HepG2 (cell line): ENCODE results near the gene SYT13. TPM values are rescaled to one million over a fixed set of nuclear protein-coding genes. Genes with fewer than 3 reads are reported as not detected.

Experiments
- ATAC-seq: fragments of 200-7000 bp; cut with Tn5 transposase; 3 replicates; pipeline ENCODE4 v1.9.1; 2020; ENCODE audit warnings: mild to moderate bottlenecking, moderate library complexity
- BruUV-seq: library from RNA; stranded (reverse); fragments of 400-500 nt; replicated peaks from 2 replicates; lab custom pipeline; 2021; lab: Mats Ljungman, UMichigan
- CTCF ChIA-PET: fragments of 300-600 bp; formaldehyde crosslinking; extraction: SDS; loops from one replicate; lab custom pipeline; 2021; ENCODE audit warnings: low total read pairs, inconsistent platforms, low intra/inter-chr PET ratio; lab: Yijun Ruan, JAX
- POLR2A ChIA-PET: fragments of 350-600 bp; sonication (Branson Sonifier 250); formaldehyde crosslinking; loops from one replicate; lab custom pipeline; 2020; ENCODE audit warnings: antibody characterized with exemption, inconsistent platforms; lab: Yijun Ruan, JAX
- DNase-seq: peaks from one replicate; pipeline ENCODE4 v3.0.0-alpha.2; 2015; ENCODE audit warnings: low spot score
- FAIRE-seq: peaks from 3 replicates; lab custom pipeline; 2011; peaks lifted over from hg19 to GRCh38; lab: Jason Lieb, UNC
- H2AFZ ChIP-seq: one replicate; pipeline ENCODE4 v1.6.1; 2011; ENCODE audit warnings: low read length, inconsistent platforms
- H3K27ac ChIP-seq: fragments of 300-600 bp; 3 replicates; pipeline ENCODE4 v1.8.0; 2011; ENCODE audit warnings: mixed run types, mild to moderate bottlenecking, mixed read lengths, low read length, inconsistent platforms; ENCODE audit not compliant: insufficient read depth; ENCODE audit errors: extremely low read length
- H3K27me3 ChIP-seq, 2 experiments: fragments of 200-600 bp in 1 of 2; 2 replicates in 1 of 2; 3 replicates in 1 of 2; pipeline versions ENCODE4 v1.6.0 to v1.8.0; 2011; ENCODE audit warnings: low read length in 2 of 2, mild to moderate bottlenecking in 2 of 2, moderate library complexity in 2 of 2, inconsistent platforms in 1 of 2; ENCODE audit not compliant: insufficient read depth in 2 of 2, control insufficient read depth in 1 of 2
- H3K36me3 ChIP-seq, 2 experiments: fragments of 200-600 bp in 1 of 2; replicated peaks in 1 of 2; 2 replicates in 1 of 2; 3 replicates in 1 of 2; pipeline versions ENCODE4 v1.5.1 to v1.8.0; 2011; ENCODE audit warnings: low read length in 2 of 2, inconsistent platforms in 1 of 2; ENCODE audit not compliant: insufficient read depth in 2 of 2, control insufficient read depth in 1 of 2
- H3K4me1 ChIP-seq: 2 replicates; pipeline ENCODE4 v1.5.1; 2012; ENCODE audit warnings: low read length, inconsistent platforms; ENCODE audit not compliant: insufficient read depth
- H3K4me2 ChIP-seq: 2 replicates; pipeline ENCODE4 v1.6.0; 2011; ENCODE audit warnings: low read depth, low read length, inconsistent platforms
- H3K4me3 ChIP-seq, 3 experiments: fragments of 200-600 bp in 1 of 3; sonication (generic), shearing (Covaris generic) in 1 of 3; replicated peaks in 1 of 3; 2 replicates each; pipeline ENCODE4 v1.5.1; 2011 to 2016; ENCODE audit warnings: low read length in 3 of 3, inconsistent platforms in 2 of 3, low read depth in 2 of 3, mild to moderate bottlenecking in 2 of 3, control low read depth in 1 of 3, mixed read lengths in 1 of 3; ENCODE audit not compliant: insufficient read depth in 1 of 3
- H3K79me2 ChIP-seq: one replicate; pipeline ENCODE4 v1.6.1; 2011; ENCODE audit warnings: low read length, inconsistent platforms; ENCODE audit not compliant: insufficient read depth
- H3K9ac ChIP-seq: 2 replicates; pipeline ENCODE4 v1.6.0; 2011; ENCODE audit warnings: mild to moderate bottlenecking, low read depth, low read length, inconsistent platforms; ENCODE audit not compliant: insufficient read depth
- H3K9me3 ChIP-seq: 2 replicates; pipeline ENCODE4 v1.5.1; 2012; ENCODE audit warnings: mild to moderate bottlenecking, low read length
- H4K20me1 ChIP-seq: 2 replicates; pipeline ENCODE4 v1.6.0; 2011; ENCODE audit warnings: inconsistent platforms, mild to moderate bottlenecking, low read length, moderate library complexity; ENCODE audit not compliant: insufficient read depth
- KDM6A ChIP-seq: IDR thresholded peaks from 2 replicates; pipeline ENCODE4 v1.6.1; 2016; ENCODE audit warnings: low read depth
- KLF13 ChIP-seq: sonication (generic); formaldehyde crosslinking; IDR thresholded peaks from 2 replicates; pipeline ENCODE4 v1.4.0; 2020; ENCODE audit warnings: mild to moderate bottlenecking, missing genetic modification reagents
- MYPOP ChIP-seq: sonication (generic); formaldehyde crosslinking; IDR thresholded peaks from 2 replicates; pipeline ENCODE4 v1.8.1; 2023; ENCODE audit warnings: mild to moderate bottlenecking, moderate library complexity, missing genetic modification reagents
- NONO ChIP-seq, 2 experiments: fragments of 450-650 bp in 1 of 2; sonication (generic) in 1 of 2; formaldehyde crosslinking in 1 of 2; IDR thresholded peaks in 1 of 2; conservative IDR thresholded peaks in 1 of 2; 2 replicates each; pipeline versions ENCODE4 v1.6.1 to v1.8.0; 2017 to 2022; ENCODE audit warnings: mild to moderate bottlenecking in 1 of 2, missing genetic modification reagents in 1 of 2, moderate library complexity in 1 of 2
- RFX3 ChIP-seq: IDR thresholded peaks from 2 replicates; pipeline ENCODE4 v1.6.1; 2016; ENCODE audit warnings: missing biosample characterization, missing genetic modification reagents
- ZFP41 ChIP-seq: sonication (generic); formaldehyde crosslinking; IDR thresholded peaks from 2 replicates; pipeline ENCODE4 v1.4.0; 2020; ENCODE audit warnings: mild to moderate bottlenecking, missing genetic modification reagents, borderline replicate concordance
- ZNF841 ChIP-seq: sonication (generic); formaldehyde crosslinking; IDR thresholded peaks from 2 replicates; pipeline ENCODE4 v1.8.1; 2023; ENCODE audit warnings: missing genetic modification reagents, borderline replicate concordance
- WGBS: methylation state at CpG from one replicate; pipeline ENCODE4 v1.1.6; 2017; ENCODE audit warnings: low lambda C conversion rate; 5-methylcytosine and 5-hydroxymethylcytosine counted together
- in situ Hi-C: cut with HindIII; loops from 2 replicates; pipeline ENCODE4 v1.10.0; 2017; ENCODE audit warnings: low pct_unique_long_range_greater_than_20kb; ENCODE audit not compliant: extremely low pct_ligation_motif_present
- intact Hi-C: fragments of 100-400 bp; cut with micrococcal nuclease; formaldehyde crosslinking; loops from one replicate; pipeline ENCODE4 v1.10.0; 2022; ENCODE audit not compliant: unreplicated experiment
- polyA plus RNA-seq, 8 experiments: library from polyadenylated mRNA; depleted of rRNA in 3 of 8; stranded (reverse) in 7 of 8; unstranded in 1 of 8; fragments of >200 nt; fragmentation: Illumina TruSeq in 4 of 8; extraction: Trizol in 4 of 8; gene quantifications; 2 replicates each; pipeline versions ENCODE4 v1.2.1 to v1.2.3, GENCODE V29; 2011 to 2016; ENCODE audit warnings: low read depth in 4 of 8, missing spikeins in 1 of 8, mixed read lengths in 1 of 8; ENCODE audit not compliant: insufficient read depth in 1 of 8
- total RNA-seq, 5 experiments: library from RNA; depleted of rRNA; stranded (reverse); fragments of >200 nt; fragmentation: Illumina TruSeq; extraction: Trizol; gene quantifications; 2 replicates each; pipeline ENCODE4 v1.2.3, GENCODE V29; 2016; ENCODE audit warnings: low read depth in 1 of 5
- TF ChIP-seq, protein P1 (sequence below): sonication (generic); formaldehyde crosslinking; IDR thresholded peaks from 2 replicates; pipeline ENCODE4 v1.8.1; 2023; ENCODE audit warnings: mild to moderate bottlenecking, missing genetic modification reagents
- TF ChIP-seq, protein P2 (sequence below): sonication (generic); formaldehyde crosslinking; IDR thresholded peaks from 2 replicates; pipeline ENCODE4 v1.9.0; 2021; ENCODE audit warnings: missing genetic modification reagents, borderline replicate concordance
- TF ChIP-seq, protein P3 (sequence below): sonication (generic); formaldehyde crosslinking; conservative IDR thresholded peaks from 2 replicates; pipeline ENCODE4 v1.4.0; 2020; ENCODE audit warnings: missing genetic modification reagents

SYT13 gene
- total and polyA plus RNA-seq, 2 of the 13 experiments (the other 11 are each of a cell fraction or from before 2014, with no cell fraction given), result 0.02 to 0.13 TPM

GRCh38 chr11:45319077-45319476 lies 32.9 kb upstream of the SYT13 start:
- peaks cover 3 to 14% of the 10 kb centered on the region in 2 experiments; a peak in 2 of 5 replicates for H3K27me3 ChIP-seq
- no peak overlapping the region for H3K4me2 ChIP-seq
- DNase-seq (no peak), ATAC-seq (no peak), FAIRE-seq (no peak)
- ChIA-PET POLR2A (no interaction called here), CTCF (no interaction called here)
- H3K4me3 ChIP-seq, result no peak overlapping the region
- 0% methylated on average over 1 of the region's 1 CpG for WGBS
- H4K20me1 ChIP-seq, result no peaks in the 10 kb centered on the region
- H3K36me3 ChIP-seq, result no peaks in the 10 kb centered on the region
- no peaks in the 10 kb centered on the region for H3K4me1 ChIP-seq
- in situ Hi-C loops, result no loop called here
- intact Hi-C loops, result no loop called here
- no peaks in the 10 kb centered on the region for H3K79me2 ChIP-seq
- H3K9ac ChIP-seq, result no peak overlapping the region
- BruUV-seq, result no TSS peak
- TF ChIP-seq KDM6A, result no peak
- no peak for TF ChIP-seq RFX3
- TF ChIP-seq, protein P1, sequence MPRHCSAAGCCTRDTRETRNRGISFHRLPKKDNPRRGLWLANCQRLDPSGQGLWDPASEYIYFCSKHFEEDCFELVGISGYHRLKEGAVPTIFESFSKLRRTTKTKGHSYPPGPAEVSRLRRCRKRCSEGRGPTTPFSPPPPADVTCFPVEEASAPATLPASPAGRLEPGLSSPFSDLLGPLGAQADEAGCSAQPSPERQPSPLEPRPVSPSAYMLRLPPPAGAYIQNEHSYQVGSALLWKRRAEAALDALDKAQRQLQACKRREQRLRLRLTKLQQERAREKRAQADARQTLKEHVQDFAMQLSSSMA (CRISPR knock-in tag), result no peak
- no peak for TF ChIP-seq ZNF841 (CRISPR knock-in tag)
- no peak overlapping the region for H3K27ac ChIP-seq
- no peak overlapping the region for H2AFZ ChIP-seq
- no peaks in the 10 kb centered on the region for H3K9me3 ChIP-seq

GRCh38 chr11:45318516-45318915 lies 32.4 kb upstream of the SYT13 start:
- Histone ChIP-seq H3K79me2 (no peaks in the 10 kb centered on the region), H3K4me2 (no peak overlapping the region), H2AFZ (no peak overlapping the region), H3K9me3 (no peaks in the 10 kb centered on the region), H3K27ac (no peak overlapping the region), H3K27me3 (peaks cover 3 to 11% of the 10 kb centered on the region in 2 experiments; a peak in 2 of 5 replicates), H3K4me3 (no peak overlapping the region), H4K20me1 (no peaks in the 10 kb centered on the region), H3K9ac (no peak overlapping the region), H3K36me3 (no peaks in the 10 kb centered on the region), H3K4me1 (no peaks in the 10 kb centered on the region)
- CTCF ChIA-PET, result no interaction called here
- FAIRE-seq, result no peak
- WGBS, result 0% methylated on average over 2 of the region's 2 CpGs
- POLR2A ChIA-PET, result no interaction called here
- no peak for ATAC-seq
- no peak for DNase-seq
- in situ Hi-C loops, result no loop called here
- no TSS peak for BruUV-seq
- intact Hi-C loops, result no loop called here
- TF ChIP-seq ZFP41 (CRISPR knock-in tag) (no peak), MYPOP (no peak), KLF13 (CRISPR knock-in tag) (no peak), NONO (IDR thresholded peaks at IDR 0.05) (no peak), NONO (CRISPR knock-in tag; conservative IDR thresholded peaks at IDR 0.05) (no peak)
- TF ChIP-seq, protein P2, sequence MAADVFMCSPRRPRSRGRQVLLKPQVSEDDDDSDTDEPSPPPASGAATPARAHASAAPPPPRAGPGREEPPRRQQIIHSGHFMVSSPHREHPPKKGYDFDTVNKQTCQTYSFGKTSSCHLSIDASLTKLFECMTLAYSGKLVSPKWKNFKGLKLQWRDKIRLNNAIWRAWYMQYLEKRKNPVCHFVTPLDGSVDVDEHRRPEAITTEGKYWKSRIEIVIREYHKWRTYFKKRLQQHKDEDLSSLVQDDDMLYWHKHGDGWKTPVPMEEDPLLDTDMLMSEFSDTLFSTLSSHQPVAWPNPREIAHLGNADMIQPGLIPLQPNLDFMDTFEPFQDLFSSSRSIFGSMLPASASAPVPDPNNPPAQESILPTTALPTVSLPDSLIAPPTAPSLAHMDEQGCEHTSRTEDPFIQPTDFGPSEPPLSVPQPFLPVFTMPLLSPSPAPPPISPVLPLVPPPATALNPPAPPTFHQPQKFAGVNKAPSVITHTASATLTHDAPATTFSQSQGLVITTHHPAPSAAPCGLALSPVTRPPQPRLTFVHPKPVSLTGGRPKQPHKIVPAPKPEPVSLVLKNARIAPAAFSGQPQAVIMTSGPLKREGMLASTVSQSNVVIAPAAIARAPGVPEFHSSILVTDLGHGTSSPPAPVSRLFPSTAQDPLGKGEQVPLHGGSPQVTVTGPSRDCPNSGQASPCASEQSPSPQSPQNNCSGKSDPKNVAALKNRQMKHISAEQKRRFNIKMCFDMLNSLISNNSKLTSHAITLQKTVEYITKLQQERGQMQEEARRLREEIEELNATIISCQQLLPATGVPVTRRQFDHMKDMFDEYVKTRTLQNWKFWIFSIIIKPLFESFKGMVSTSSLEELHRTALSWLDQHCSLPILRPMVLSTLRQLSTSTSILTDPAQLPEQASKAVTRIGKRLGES (CRISPR knock-in tag), result no peak
- TF ChIP-seq, protein P3, sequence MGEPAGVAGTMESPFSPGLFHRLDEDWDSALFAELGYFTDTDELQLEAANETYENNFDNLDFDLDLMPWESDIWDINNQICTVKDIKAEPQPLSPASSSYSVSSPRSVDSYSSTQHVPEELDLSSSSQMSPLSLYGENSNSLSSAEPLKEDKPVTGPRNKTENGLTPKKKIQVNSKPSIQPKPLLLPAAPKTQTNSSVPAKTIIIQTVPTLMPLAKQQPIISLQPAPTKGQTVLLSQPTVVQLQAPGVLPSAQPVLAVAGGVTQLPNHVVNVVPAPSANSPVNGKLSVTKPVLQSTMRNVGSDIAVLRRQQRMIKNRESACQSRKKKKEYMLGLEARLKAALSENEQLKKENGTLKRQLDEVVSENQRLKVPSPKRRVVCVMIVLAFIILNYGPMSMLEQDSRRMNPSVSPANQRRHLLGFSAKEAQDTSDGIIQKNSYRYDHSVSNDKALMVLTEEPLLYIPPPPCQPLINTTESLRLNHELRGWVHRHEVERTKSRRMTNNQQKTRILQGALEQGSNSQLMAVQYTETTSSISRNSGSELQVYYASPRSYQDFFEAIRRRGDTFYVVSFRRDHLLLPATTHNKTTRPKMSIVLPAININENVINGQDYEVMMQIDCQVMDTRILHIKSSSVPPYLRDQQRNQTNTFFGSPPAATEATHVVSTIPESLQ (CRISPR knock-in tag), result no peak
